H1 (cell line): ENCODE results near the gene FOXL1. TPM values are rescaled to one million over a fixed set of nuclear protein-coding genes. Genes with fewer than 3 reads are reported as not detected.

ENCODE experiments used
- CTCF ChIA-PET: fragments of 300-600 bp; sonication (Branson Sonifier 250); formaldehyde crosslinking; loops from one replicate; lab custom pipeline; 2021; ENCODE audit not compliant: partially characterized antibody; lab: Charles Lee
- POLR2A ChIA-PET: fragments of 300-600 bp; sonication (Branson Sonifier 250); formaldehyde crosslinking; loops from one replicate; lab custom pipeline; 2021; ENCODE audit warnings: inconsistent platforms; ENCODE audit not compliant: partially characterized antibody; lab: Charles Lee
- DNase-seq, 2 experiments: peaks; one replicate each; pipeline versions ENCODE4 v3.0.0 to v3.0.0-alpha.2; 2010 to 2022; ENCODE audit warnings: low spot score in 2 of 2, low read depth in 1 of 2, mixed read lengths in 1 of 2
- FAIRE-seq: peaks from 2 replicates; lab custom pipeline; 2011; peaks lifted over from hg19 to GRCh38; lab: Jason Lieb, UNC
- H2AFZ ChIP-seq: 2 replicates; pipeline ENCODE4 v1.8.1; 2012; ENCODE audit warnings: low read length, inconsistent platforms
- H2AK5ac ChIP-seq: 2 replicates; pipeline ENCODE4 v1.6.1; 2013; ENCODE audit warnings: low read depth, low read length
- H2BK120ac ChIP-seq: replicated peaks from 2 replicates; pipeline ENCODE3; 2013; ENCODE audit warnings: low read depth, low read length, inconsistent platforms
- H2BK12ac ChIP-seq: 2 replicates; pipeline ENCODE4 v1.6.1; 2013; ENCODE audit warnings: low read depth, low read length
- H2BK15ac ChIP-seq: 2 replicates; pipeline ENCODE4 v1.6.1; 2013; ENCODE audit warnings: low read length
- H2BK20ac ChIP-seq: 2 replicates; pipeline ENCODE4 v1.6.1; 2013; ENCODE audit warnings: low read length
- H2BK5ac ChIP-seq: 2 replicates; pipeline ENCODE4 v1.6.1; 2013; ENCODE audit warnings: low read depth, low read length
- H3K14ac ChIP-seq: 2 replicates; pipeline ENCODE4 v1.6.1; 2013; ENCODE audit warnings: inconsistent platforms; ENCODE audit not compliant: insufficient read length
- H3K18ac ChIP-seq: 2 replicates; pipeline ENCODE4 v1.6.1; 2013; ENCODE audit warnings: low read length; ENCODE audit errors: extremely low read depth
- H3K23ac ChIP-seq: 2 replicates; pipeline ENCODE4 v1.6.1; 2013; ENCODE audit warnings: inconsistent platforms; ENCODE audit not compliant: insufficient read length
- H3K23me2 ChIP-seq: 2 replicates; pipeline ENCODE4 v1.6.1; 2013; ENCODE audit warnings: low read depth, low read length
- H3K27ac ChIP-seq: 2 replicates; pipeline ENCODE4 v1.6.1; 2011; ENCODE audit warnings: low read depth, low read length, inconsistent platforms
- H3K27me3 ChIP-seq, 4 experiments: replicated peaks in 1 of 4; 1 replicate in 1 of 4; 2 replicates in 3 of 4; pipeline versions ENCODE4 v1.6.1 to v1.8.1; 2011 to 2013; ENCODE audit warnings: low read length in 3 of 4, mild to moderate bottlenecking in 3 of 4, inconsistent platforms in 2 of 4, mixed read lengths in 2 of 4, moderate library complexity in 1 of 4; ENCODE audit not compliant: control insufficient read depth in 3 of 4, insufficient read depth in 3 of 4; ENCODE audit errors: extremely low read depth in 1 of 4
- H3K36me3 ChIP-seq, 4 experiments: 2 replicates each; pipeline versions ENCODE4 v1.6.1 to v1.8.1; 2011 to 2013; ENCODE audit warnings: mild to moderate bottlenecking in 4 of 4, low read length in 3 of 4, moderate library complexity in 2 of 4, control low read depth in 1 of 4, inconsistent platforms in 1 of 4; ENCODE audit not compliant: insufficient read depth in 4 of 4, control insufficient read depth in 2 of 4
- H3K4ac ChIP-seq: replicated peaks from 2 replicates; pipeline ENCODE3; 2013; ENCODE audit warnings: low read length, low read depth, mixed read lengths, inconsistent platforms; ENCODE audit not compliant: insufficient read length
- H3K4me1 ChIP-seq, 4 experiments: replicated peaks in 1 of 4; 1 replicate in 1 of 4; 2 replicates in 3 of 4; pipeline versions ENCODE4 v1.6.1 to v1.8.1; 2011 to 2013; ENCODE audit warnings: low read length in 3 of 4, inconsistent platforms in 2 of 4, mixed read lengths in 1 of 4; ENCODE audit not compliant: insufficient read depth in 4 of 4, control insufficient read depth in 3 of 4
- H3K4me2 ChIP-seq, 2 experiments: 2 replicates each; pipeline versions ENCODE4 v1.6.1 to v1.8.1; 2011 to 2013; ENCODE audit warnings: low read depth in 2 of 2, low read length in 2 of 2, control low read depth in 1 of 2, inconsistent platforms in 1 of 2, mild to moderate bottlenecking in 1 of 2; ENCODE audit not compliant: insufficient read depth in 1 of 2
- H3K4me3 ChIP-seq, 4 experiments: fragments of 200-600, 300-600 bp in 1 of 4; sonication (generic), shearing (Covaris generic), sonication (Bioruptor Twin) in 1 of 4; 2 replicates each; pipeline versions ENCODE4 v1.5.1 to v1.8.1; 2011 to 2016; ENCODE audit warnings: low read length in 4 of 4, low read depth in 3 of 4, control low read depth in 2 of 4, inconsistent platforms in 2 of 4, mild to moderate bottlenecking in 2 of 4, mixed read lengths in 1 of 4, moderate library complexity in 1 of 4; ENCODE audit not compliant: insufficient read depth in 2 of 4; ENCODE audit errors: extremely low read depth in 1 of 4
- H3K56ac ChIP-seq: replicated peaks from 2 replicates; pipeline ENCODE3; 2013; ENCODE audit warnings: low read depth, mild to moderate bottlenecking, mixed read lengths, low read length, inconsistent platforms; ENCODE audit not compliant: insufficient read length
- H3K79me1 ChIP-seq: 2 replicates; pipeline ENCODE4 v1.6.1; 2013; ENCODE audit warnings: low read depth, low read length, control low read depth
- H3K79me2 ChIP-seq, 2 experiments: 2 replicates each; pipeline versions ENCODE4 v1.6.1 to v1.8.1; 2012 to 2013; ENCODE audit warnings: low read length in 2 of 2, mild to moderate bottlenecking in 2 of 2, inconsistent platforms in 1 of 2; ENCODE audit not compliant: insufficient read depth in 2 of 2, control insufficient read depth in 1 of 2
- H3K9ac ChIP-seq, 4 experiments: replicated peaks in 1 of 4; 1 replicate in 1 of 4; 2 replicates in 3 of 4; pipeline versions ENCODE4 v1.6.1 to v1.8.1; 2011 to 2013; ENCODE audit warnings: low read depth in 3 of 4, low read length in 3 of 4, control low read depth in 2 of 4, mild to moderate bottlenecking in 2 of 4, moderate library complexity in 2 of 4, inconsistent platforms in 1 of 4; ENCODE audit errors: extremely low read depth in 1 of 4
- H3K9me3 ChIP-seq, 2 experiments: 2 replicates each; pipeline versions ENCODE4 v1.6.1 to v1.8.1; 2012 to 2013; ENCODE audit warnings: mild to moderate bottlenecking in 2 of 2, moderate library complexity in 2 of 2, control low read depth in 1 of 2, inconsistent platforms in 1 of 2, low read depth in 1 of 2, low read length in 1 of 2, mixed read lengths in 1 of 2; ENCODE audit not compliant: insufficient read depth in 2 of 2
- H4K20me1 ChIP-seq, 2 experiments: replicated peaks in 1 of 2; 2 replicates each; pipeline versions ENCODE3 to v1.8.1; 2011 to 2013; ENCODE audit warnings: inconsistent platforms in 2 of 2, low read length in 2 of 2, mild to moderate bottlenecking in 1 of 2; ENCODE audit not compliant: insufficient read depth in 2 of 2, control insufficient read depth in 1 of 2
- H4K5ac ChIP-seq: 2 replicates; pipeline ENCODE4 v1.6.1; 2013; ENCODE audit warnings: low read length, low read depth, mixed read lengths, inconsistent platforms; ENCODE audit not compliant: insufficient read length
- H4K8ac ChIP-seq: 2 replicates; pipeline ENCODE4 v1.8.0; 2013; ENCODE audit warnings: mild to moderate bottlenecking, moderate library complexity, low read length, inconsistent platforms; ENCODE audit not compliant: insufficient read depth; ENCODE audit errors: extremely low read depth
- H4K91ac ChIP-seq: replicated peaks from 2 replicates; pipeline ENCODE3; 2013; ENCODE audit warnings: low read length, mixed read lengths, inconsistent platforms; ENCODE audit not compliant: insufficient read length
- CHD1 ChIP-seq: IDR thresholded peaks from 2 replicates; pipeline ENCODE4 v1.6.1; 2012; ENCODE audit warnings: low read depth, low read length, improper control_type of control experiment
- FOSL1 ChIP-seq: IDR thresholded peaks from 2 replicates; pipeline ENCODE4 v1.6.1; 2011; ENCODE audit warnings: mild to moderate bottlenecking, low read depth, low read length, moderate library complexity; ENCODE audit not compliant: insufficient read depth
- SP4 ChIP-seq: IDR thresholded peaks from 2 replicates; pipeline ENCODE4 v1.6.1; 2012; ENCODE audit warnings: low read length, inconsistent platforms
- TAF1 ChIP-seq: IDR thresholded peaks from 2 replicates; pipeline ENCODE4 v1.6.1; 2011; ENCODE audit warnings: mild to moderate bottlenecking, low read depth, low read length
- WGBS, 2 experiments: shearing (Covaris generic) in 1 of 2; methylation state at CpG; one replicate each; pipeline versions ENCODE4 v1.1.6 to v1.1.7; 2013 to 2015; ENCODE audit warnings: low lambda C conversion rate in 2 of 2, mixed read lengths in 2 of 2, inconsistent platforms in 1 of 2, low coverage in 1 of 2, missing lambda C conversion rate in 1 of 2; ENCODE audit not compliant: insufficient replicate concordance in 2 of 2, insufficient coverage in 1 of 2, insufficient read length in 1 of 2; ENCODE audit errors: extremely low coverage in 1 of 2, missing lambda C conversion rate in 1 of 2; 5-methylcytosine and 5-hydroxymethylcytosine counted together
- polyA plus RNA-seq, 7 experiments: library from polyadenylated mRNA; depleted of rRNA in 3 of 7; stranded (reverse) in 5 of 7; unstranded in 2 of 7; fragments of >200 nt in 5 of 7; fragments of 200-250 nt in 2 of 7; gene quantifications; 1 replicate in 5 of 7; 2 replicates in 1 of 7; 4 replicates in 1 of 7; pipeline versions ENCODE4 v1.2.1 to v1.2.3, GENCODE V29; 2011 to 2013; ENCODE audit warnings: missing spikeins in 2 of 7, mixed read lengths in 2 of 7
- total RNA-seq: library from RNA; stranded (reverse); fragmentation: NEBNext Ultra II Directional; extraction: Animal tissue kit (Norgen Biotek cat#: 25700); gene quantifications from 2 replicates; pipeline ENCODE4 v1.2.1, GENCODE V29; 2021
- TF ChIP-seq, protein P1 (sequence below): IDR thresholded peaks from 2 replicates; pipeline ENCODE4 v1.6.1; 2012; ENCODE audit warnings: inconsistent platforms

FOXL1 gene
- total and polyA plus RNA-seq, 2 of the 8 experiments (the other 6 are each of a cell fraction or from before 2014, with no cell fraction given) = 0.03 TPM; not detected in 1

- H3K4me1 ChIP-seq = no peaks in the 10 kb centered on the region
- H4K5ac ChIP-seq = no peak overlapping the region
- H3K9me3 ChIP-seq = no peaks in the 10 kb centered on the region
- no peak overlapping the region for H3K56ac ChIP-seq
- POLR2A ChIA-PET = no interaction called here
- TF ChIP-seq, protein P1, sequence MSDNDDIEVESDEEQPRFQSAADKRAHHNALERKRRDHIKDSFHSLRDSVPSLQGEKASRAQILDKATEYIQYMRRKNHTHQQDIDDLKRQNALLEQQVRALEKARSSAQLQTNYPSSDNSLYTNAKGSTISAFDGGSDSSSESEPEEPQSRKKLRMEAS = no peak
- TF ChIP-seq TAF1 (no peak), SP4 (no peak), CHD1 (no peak), FOSL1 (no peak)
- H2AFZ ChIP-seq = no peak overlapping the region
- H3K4ac ChIP-seq = no peak overlapping the region
- H3K14ac ChIP-seq = no peak overlapping the region
- H3K79me1 ChIP-seq = no peaks in the 10 kb centered on the region
- WGBS, 2 experiments = 90% methylated on average over 14 of the region's 16 CpGs; no CpG with 5 or more reads in 1 of the 2 experiments
- H3K27me3 ChIP-seq = no peaks in the 10 kb centered on the region
- DNase-seq (no peak), FAIRE-seq (no peak)
- H4K20me1 ChIP-seq = no peaks in the 10 kb centered on the region
- H3K9ac ChIP-seq = no peak overlapping the region
- no peaks in the 10 kb centered on the region for H3K79me2 ChIP-seq
- no peaks in the 10 kb centered on the region for H3K36me3 ChIP-seq
- H3K23me2 ChIP-seq = no peaks in the 10 kb centered on the region
- H3K4me2 ChIP-seq = no peak overlapping the region
- CTCF ChIA-PET = interaction anchor here (0.6 to 1.5 kb wide), 4 partner anchors 14 to 189 kb away, joined by 3 to 4 read pairs (median 4); no protein-coding TSS in a partner anchor
- no peak overlapping the region for H2BK20ac ChIP-seq
- no peak overlapping the region for H4K8ac ChIP-seq
- H4K91ac ChIP-seq = no peak overlapping the region
- H2BK15ac ChIP-seq = no peak overlapping the region
- no peak overlapping the region for H2BK5ac ChIP-seq
- no peak overlapping the region for H3K4me3 ChIP-seq
- no peak overlapping the region for H3K23ac ChIP-seq
- no peak overlapping the region for H2AK5ac ChIP-seq
- no peak overlapping the region for H2BK120ac ChIP-seq
- no peak overlapping the region for H3K27ac ChIP-seq
- no peak overlapping the region for H2BK12ac ChIP-seq
- H3K18ac ChIP-seq = no peak overlapping the region
These were observed 26.3 kb downstream of the FOXL1 start for GRCh38 chr16:86604436-86605193.
